ENCODE data around the gene FHOD1.

DNA sequence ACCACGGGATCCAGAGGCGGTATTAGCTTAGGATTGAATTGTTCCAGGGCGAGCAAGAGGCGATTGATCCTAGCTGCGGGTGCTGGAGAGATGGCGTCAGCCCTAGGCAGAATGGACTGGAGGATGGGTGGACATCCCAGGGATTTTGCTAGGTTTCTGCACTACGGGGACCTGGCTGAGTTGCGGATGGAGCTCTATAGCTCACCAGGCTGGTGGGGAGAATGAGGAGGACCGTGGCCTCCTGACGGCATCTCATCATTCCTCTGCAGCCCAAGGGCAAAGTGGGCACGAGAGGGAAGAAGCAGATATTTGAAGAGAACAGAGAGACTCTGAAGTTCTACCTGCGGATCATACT is 19.7 kb downstream of the FHOD1 start:
- TF ChIP-seq, protein P1, sequence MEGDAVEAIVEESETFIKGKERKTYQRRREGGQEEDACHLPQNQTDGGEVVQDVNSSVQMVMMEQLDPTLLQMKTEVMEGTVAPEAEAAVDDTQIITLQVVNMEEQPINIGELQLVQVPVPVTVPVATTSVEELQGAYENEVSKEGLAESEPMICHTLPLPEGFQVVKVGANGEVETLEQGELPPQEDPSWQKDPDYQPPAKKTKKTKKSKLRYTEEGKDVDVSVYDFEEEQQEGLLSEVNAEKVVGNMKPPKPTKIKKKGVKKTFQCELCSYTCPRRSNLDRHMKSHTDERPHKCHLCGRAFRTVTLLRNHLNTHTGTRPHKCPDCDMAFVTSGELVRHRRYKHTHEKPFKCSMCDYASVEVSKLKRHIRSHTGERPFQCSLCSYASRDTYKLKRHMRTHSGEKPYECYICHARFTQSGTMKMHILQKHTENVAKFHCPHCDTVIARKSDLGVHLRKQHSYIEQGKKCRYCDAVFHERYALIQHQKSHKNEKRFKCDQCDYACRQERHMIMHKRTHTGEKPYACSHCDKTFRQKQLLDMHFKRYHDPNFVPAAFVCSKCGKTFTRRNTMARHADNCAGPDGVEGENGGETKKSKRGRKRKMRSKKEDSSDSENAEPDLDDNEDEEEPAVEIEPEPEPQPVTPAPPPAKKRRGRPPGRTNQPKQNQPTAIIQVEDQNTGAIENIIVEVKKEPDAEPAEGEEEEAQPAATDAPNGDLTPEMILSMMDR (IDR thresholded peaks at IDR 0.05), result no peak
- TF ChIP-seq POLR2A (IDR thresholded peaks at IDR 0.05), result no peak
